Endothelial cell of umbilical vein (primary cell): Measurements from ENCODE around the gene ASXL2. TPM values are rescaled to one million over a fixed set of nuclear protein-coding genes. Genes with fewer than 3 reads are reported as not detected.

Experiments
- BruUV-seq: library from RNA; stranded (reverse); fragments of 400-500 nt; replicated peaks from 2 replicates; lab custom pipeline; 2021; lab: Mats Ljungman, UMichigan
- CTCF ChIA-PET: fragments of 300-600, 350-600 bp; sonication (Branson Sonifier 250); formaldehyde crosslinking; loops from one replicate; lab custom pipeline; 2021; ENCODE audit warnings: antibody characterized with exemption, inconsistent platforms; lab: Charles Lee
- POLR2A ChIA-PET: fragments of 300-600, 350-600 bp; sonication (Branson Sonifier 250); formaldehyde crosslinking; loops from one replicate; lab custom pipeline; 2021; ENCODE audit warnings: antibody characterized with exemption, inconsistent platforms; lab: Charles Lee
- DNase-seq: peaks from one replicate; pipeline ENCODE4 v3.0.0-alpha.2; 2011; ENCODE audit warnings: low read depth, low spot score
- FAIRE-seq: peaks from 2 replicates; lab custom pipeline; 2011; peaks lifted over from hg19 to GRCh38; lab: Jason Lieb, UNC
- H2AFZ ChIP-seq: 2 replicates; pipeline ENCODE4 v1.6.0; 2012; ENCODE audit warnings: low read depth, low read length, control low read depth, inconsistent platforms
- H3K27ac ChIP-seq: 2 replicates; pipeline ENCODE4 v1.5.1; 2011; ENCODE audit warnings: low read depth, mild to moderate bottlenecking, control low read depth, low read length, moderate library complexity; ENCODE audit not compliant: insufficient read depth
- H3K27me3 ChIP-seq, 2 experiments: 2 replicates each; pipeline versions ENCODE4 v1.6.0 to v1.6.1; 2011; ENCODE audit warnings: low read length in 2 of 2, mixed read lengths in 1 of 2; ENCODE audit not compliant: control insufficient read depth in 2 of 2, insufficient read depth in 2 of 2
- H3K36me3 ChIP-seq, 2 experiments: 2 replicates in 1 of 2; 3 replicates in 1 of 2; pipeline ENCODE4 v1.5.1; 2011; ENCODE audit warnings: low read length in 2 of 2, mild to moderate bottlenecking in 1 of 2, moderate library complexity in 1 of 2; ENCODE audit not compliant: control insufficient read depth in 2 of 2, insufficient read depth in 2 of 2; ENCODE audit errors: extremely low read depth in 1 of 2
- H3K4me1 ChIP-seq: 3 replicates; pipeline ENCODE4 v1.5.1; 2011; ENCODE audit warnings: mild to moderate bottlenecking, low read length; ENCODE audit not compliant: control insufficient read depth, insufficient read depth; ENCODE audit errors: extremely low read depth
- H3K4me2 ChIP-seq: 2 replicates; pipeline ENCODE4 v1.6.1; 2011; ENCODE audit warnings: low read length, control low read depth, mixed read lengths; ENCODE audit not compliant: insufficient read depth
- H3K4me3 ChIP-seq, 3 experiments: fragments of 200-600 bp in 1 of 3; sonication (generic), shearing (Covaris generic) in 1 of 3; replicated peaks in 1 of 3; 2 replicates each; pipeline ENCODE4 v1.5.1; 2011 to 2016; ENCODE audit warnings: control low read depth in 3 of 3, low read length in 3 of 3, mild to moderate bottlenecking in 2 of 3, inconsistent platforms in 1 of 3, low read depth in 1 of 3, moderate library complexity in 1 of 3; ENCODE audit not compliant: insufficient read depth in 1 of 3
- H3K79me2 ChIP-seq: 2 replicates; pipeline ENCODE4 v1.6.0; 2012; ENCODE audit warnings: low read length, inconsistent platforms; ENCODE audit not compliant: control insufficient read depth, insufficient read depth
- H3K9ac ChIP-seq: replicated peaks from 2 replicates; pipeline ENCODE3; 2011; ENCODE audit warnings: low read length, control low read depth; ENCODE audit not compliant: insufficient read depth; ENCODE audit errors: extremely low read depth
- H3K9me1 ChIP-seq: replicated peaks from 3 replicates; pipeline ENCODE4 v1.6.0; 2011; ENCODE audit warnings: mild to moderate bottlenecking, low read length; ENCODE audit not compliant: control insufficient read depth, insufficient read depth; ENCODE audit errors: extremely low read depth
- H3K9me3 ChIP-seq: replicated peaks from 2 replicates; pipeline ENCODE4 v1.5.1; 2012; ENCODE audit warnings: low read length, inconsistent platforms; ENCODE audit not compliant: control insufficient read depth, insufficient read depth
- H4K20me1 ChIP-seq: replicated peaks from 2 replicates; pipeline ENCODE3; 2011; ENCODE audit warnings: mild to moderate bottlenecking, low read length; ENCODE audit not compliant: control insufficient read depth, insufficient read depth; ENCODE audit errors: extremely low read depth
- EZH2 ChIP-seq: IDR thresholded peaks from 2 replicates; pipeline ENCODE4 v1.6.1; 2012; ENCODE audit warnings: borderline replicate concordance, low read depth, mild to moderate bottlenecking, moderate library complexity, low read length, inconsistent platforms; ENCODE audit not compliant: severe bottlenecking
- FOS ChIP-seq: IDR thresholded peaks from 2 replicates; pipeline ENCODE4 v1.6.1; 2011; ENCODE audit warnings: mild to moderate bottlenecking, low read length, moderate library complexity, borderline replicate concordance; ENCODE audit not compliant: insufficient read depth
- GATA2 ChIP-seq: IDR thresholded peaks from 2 replicates; pipeline ENCODE4 v1.7.0; 2011; ENCODE audit warnings: low read depth, mild to moderate bottlenecking, moderate library complexity, mixed read lengths, low read length; ENCODE audit not compliant: insufficient read length, insufficient read depth
- JUN ChIP-seq: IDR thresholded peaks from 2 replicates; pipeline ENCODE4 v1.6.1; 2011; ENCODE audit warnings: borderline replicate concordance, low read depth; ENCODE audit not compliant: insufficient read length, insufficient read depth
- MAX ChIP-seq: IDR thresholded peaks from 2 replicates; pipeline ENCODE4 v1.6.1; 2011; ENCODE audit not compliant: insufficient read depth, insufficient read length
- MYC ChIP-seq: IDR thresholded peaks from one replicate; pipeline ENCODE4 v1.6.1; 2011; ENCODE audit warnings: mild to moderate bottlenecking, low read depth, low read length
- POLR2A ChIP-seq: IDR thresholded peaks from 2 replicates; pipeline ENCODE4 v1.6.1; 2012; ENCODE audit warnings: low read depth, mild to moderate bottlenecking, control low read depth, low read length
- POLR2AphosphoS5 ChIP-seq: IDR thresholded peaks from 2 replicates; pipeline ENCODE4 v1.6.1; 2012; ENCODE audit warnings: low read depth, mild to moderate bottlenecking, control low read depth, low read length, moderate library complexity; ENCODE audit not compliant: insufficient read depth
- dilution Hi-C: fragments of 300-500 bp; cut with MboI; formaldehyde crosslinking; loops from one replicate; pipeline ENCODE4 v1.15.0; 2019; ENCODE audit warnings: low sequenced_read_pairs; ENCODE audit not compliant: extremely low pct_ligation_motif_present
- intact Hi-C: fragments of 100-400 bp; cut with micrococcal nuclease; formaldehyde crosslinking; loops from one replicate; pipeline ENCODE4 v1.10.0; 2022
- polyA plus RNA-seq, 4 experiments: library from polyadenylated mRNA; depleted of rRNA in 3 of 4; stranded (reverse) in 3 of 4; unstranded in 1 of 4; fragments of >200 nt; gene quantifications; 2 replicates each; pipeline versions ENCODE4 v1.2.1 to v1.2.3, GENCODE V29; 2011 to 2012; ENCODE audit warnings: missing spikeins in 1 of 4
- total RNA-seq: library from RNA; stranded (reverse); gene quantifications from 2 replicates; pipeline ENCODE4 v1.2.3, GENCODE V29; 2021
- TF ChIP-seq, protein P1 (sequence below), 2 donors: IDR thresholded peaks; 1 replicate in 1 of 2; 2 replicates in 1 of 2; pipeline ENCODE4 v1.5.1; 2011; ENCODE audit warnings: low read length in 2 of 2, mild to moderate bottlenecking in 2 of 2, moderate library complexity in 2 of 2, control low read depth in 1 of 2, inconsistent platforms in 1 of 2, low read depth in 1 of 2; ENCODE audit not compliant: insufficient read depth in 1 of 2; ENCODE audit errors: extremely low read depth in 1 of 2

Gene ASXL2
- total and polyA plus RNA-seq, 2 donors (not counting 3 experiments of a cell fraction or from before 2014, with no cell fraction given), result 6.1 to 33.8 TPM

GRCh38 chr2:25757906-25758305 is 120.4 kb downstream of the ASXL2 start:
- no peak for FAIRE-seq
- no TSS peak for BruUV-seq
- intact Hi-C loops (no loop called here), dilution Hi-C loops (no loop called here)
- Histone ChIP-seq H3K4me1 (no peaks in the 10 kb centered on the region), H2AFZ (no peak overlapping the region), H3K9me1 (no peaks in the 10 kb centered on the region), H3K27ac (no peak overlapping the region), H3K9me3 (no peaks in the 10 kb centered on the region), H3K79me2 (no peaks in the 10 kb centered on the region), H3K27me3 (no peaks in the 10 kb centered on the region), H4K20me1 (no peaks in the 10 kb centered on the region), H3K4me2 (no peak overlapping the region), H3K9ac (no peak overlapping the region), H3K36me3 (peaks cover 5 to 15% of the 10 kb centered on the region in 2 experiments), H3K4me3 (no peak overlapping the region)
- ChIA-PET CTCF (no interaction called here), POLR2A (no interaction called here)
- TF ChIP-seq FOS (no peak), GATA2 (no peak), JUN (no peak), POLR2AphosphoS5 (no peak), MAX (no peak), MYC (no peak), POLR2A (no peak), EZH2 (no peak)
- TF ChIP-seq, protein P1, sequence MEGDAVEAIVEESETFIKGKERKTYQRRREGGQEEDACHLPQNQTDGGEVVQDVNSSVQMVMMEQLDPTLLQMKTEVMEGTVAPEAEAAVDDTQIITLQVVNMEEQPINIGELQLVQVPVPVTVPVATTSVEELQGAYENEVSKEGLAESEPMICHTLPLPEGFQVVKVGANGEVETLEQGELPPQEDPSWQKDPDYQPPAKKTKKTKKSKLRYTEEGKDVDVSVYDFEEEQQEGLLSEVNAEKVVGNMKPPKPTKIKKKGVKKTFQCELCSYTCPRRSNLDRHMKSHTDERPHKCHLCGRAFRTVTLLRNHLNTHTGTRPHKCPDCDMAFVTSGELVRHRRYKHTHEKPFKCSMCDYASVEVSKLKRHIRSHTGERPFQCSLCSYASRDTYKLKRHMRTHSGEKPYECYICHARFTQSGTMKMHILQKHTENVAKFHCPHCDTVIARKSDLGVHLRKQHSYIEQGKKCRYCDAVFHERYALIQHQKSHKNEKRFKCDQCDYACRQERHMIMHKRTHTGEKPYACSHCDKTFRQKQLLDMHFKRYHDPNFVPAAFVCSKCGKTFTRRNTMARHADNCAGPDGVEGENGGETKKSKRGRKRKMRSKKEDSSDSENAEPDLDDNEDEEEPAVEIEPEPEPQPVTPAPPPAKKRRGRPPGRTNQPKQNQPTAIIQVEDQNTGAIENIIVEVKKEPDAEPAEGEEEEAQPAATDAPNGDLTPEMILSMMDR (IDR thresholded peaks at IDR 0.05; ENCODE audit: extremely low read depth in 1 of 2, insufficient read depth in 1 of 2, low read depth in 1 of 2, low read length in 2 of 2), result no peak
- DNase-seq, result no peak
